Hematopoietic multipotent progenitor cell treated with erythropoietin and hydrocortisone succinate and interleukin-3 and kit ligand, for 4 days (in vitro differentiated cells): ENCODE measurements around the gene ALOXE3.

Experiments used
- DNase-seq: peaks from one replicate; pipeline ENCODE4 v3.0.0-alpha.2; 2015

Gene ALOXE3

GRCh38 chr17:8117980-8118768 is at the start of gene ALOXE3:
Gene ALOXE3 (minus strand): TSS chr17:8118514. CDS start chr17:8117990, 524 bp downstream.
- peak; percentile 66 for DNase-seq

GRCh38 chr17:8167526-8167925 is 49.2 kb upstream of the ALOXE3 start:
- no peak for DNase-seq

GRCh38 chr17:8166731-8167130 is 48.4 kb upstream of the ALOXE3 start:
- no peak for DNase-seq

- no peak for DNase-seq
These were observed 46.5 kb upstream of the ALOXE3 start for GRCh38 chr17:8164815-8165131.

GRCh38 chr17:8163978-8164814 is 45.9 kb upstream of the ALOXE3 start:
- DNase-seq = peak; percentile 88

- DNase-seq = no peak
These were observed 45.0 kb upstream of the ALOXE3 start for GRCh38 chr17:8162997-8163977.

- DNase-seq = peak; percentile 87
These were observed 44.1 kb upstream of the ALOXE3 start, which contains the start of gene VAMP2 for GRCh38 chr17:8162233-8162996. Gene VAMP2 (minus strand): TSS chr17:8162948. CDS start chr17:8162879, 69 bp downstream.

- DNase-seq = no peak
These were observed 43.2 kb upstream of the ALOXE3 start for GRCh38 chr17:8161289-8162232.

GRCh38 chr17:8160741-8161221 is 42.5 kb upstream of the ALOXE3 start:
- no peak for DNase-seq

GRCh38 chr17:8160224-8160577 is 41.9 kb upstream of the ALOXE3 start:
- no peak for DNase-seq

- DNase-seq = no peak
These were observed 41.3 kb upstream of the ALOXE3 start for GRCh38 chr17:8159459-8160223.

- DNase-seq = no peak
These were observed 40.7 kb upstream of the ALOXE3 start for GRCh38 chr17:8159032-8159400.

GRCh38 chr17:8158267-8159031 is 40.1 kb upstream of the ALOXE3 start:
- DNase-seq = peak; percentile 94

GRCh38 chr17:8156246-8156992 is 38.1 kb upstream of the ALOXE3 start:
- DNase-seq = peak; percentile 100

- no peak for DNase-seq
These were observed 37.6 kb upstream of the ALOXE3 start for GRCh38 chr17:8155996-8156245.

- no peak for DNase-seq
These were observed 37.1 kb upstream of the ALOXE3 start for GRCh38 chr17:8155231-8155995.

GRCh38 chr17:8154608-8155155 is 36.4 kb upstream of the ALOXE3 start:
- no peak for DNase-seq
